Activated CD4-positive, alpha-beta T cell treated with anti-CD3 and anti-CD28 coated beads, Interleukin-2, amount 50 U/mL, for 48 hours (primary cell): ENCODE data around the gene TNFAIP8.

Experiments
- DNase-seq, 2 experiments: peaks; one replicate each; pipeline ENCODE4 v3.0.0-alpha.2; 2020

TNFAIP8 gene

DNA sequence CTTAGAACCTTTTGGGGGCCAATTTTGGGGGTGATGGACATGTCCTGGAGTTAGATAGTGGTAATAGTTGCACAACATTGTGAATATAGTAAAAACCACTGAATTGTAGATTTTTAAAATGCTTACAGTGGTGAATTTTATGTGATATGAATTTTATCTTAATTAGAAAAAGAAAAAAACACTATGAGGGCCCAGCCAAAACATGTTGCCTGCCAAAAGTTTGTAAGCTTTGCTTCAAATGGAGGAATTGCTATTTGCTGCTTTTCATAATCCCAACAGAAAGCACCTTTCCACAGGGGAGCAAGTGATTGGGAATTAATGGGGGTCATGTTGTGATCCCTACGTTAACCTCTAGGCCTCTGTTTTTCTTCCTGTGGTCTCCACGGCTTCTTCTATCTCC is 19.1 kb downstream of the TNFAIP8 start:
- DNase-seq: no peak

DNA sequence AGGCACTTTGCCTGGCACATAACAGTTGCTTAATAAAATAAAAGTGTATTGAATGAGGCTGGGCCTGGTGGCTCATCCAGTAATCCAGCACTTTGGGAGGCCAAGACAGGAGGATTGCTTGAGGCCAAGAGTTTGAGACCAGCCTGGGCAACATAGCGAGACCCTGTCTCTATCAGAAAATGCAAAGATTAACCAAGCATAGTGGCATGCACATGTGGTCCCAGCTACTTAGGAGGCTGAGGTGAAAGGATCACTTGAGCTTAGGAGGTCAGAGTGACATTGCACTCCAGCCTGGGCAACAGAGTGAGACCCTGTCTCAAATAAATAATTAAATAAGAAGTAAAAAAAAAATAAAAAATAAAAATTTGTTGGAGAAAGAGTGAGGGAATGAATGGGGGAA is 21.2 kb downstream of the TNFAIP8 start:
- DNase-seq: no peak

DNA sequence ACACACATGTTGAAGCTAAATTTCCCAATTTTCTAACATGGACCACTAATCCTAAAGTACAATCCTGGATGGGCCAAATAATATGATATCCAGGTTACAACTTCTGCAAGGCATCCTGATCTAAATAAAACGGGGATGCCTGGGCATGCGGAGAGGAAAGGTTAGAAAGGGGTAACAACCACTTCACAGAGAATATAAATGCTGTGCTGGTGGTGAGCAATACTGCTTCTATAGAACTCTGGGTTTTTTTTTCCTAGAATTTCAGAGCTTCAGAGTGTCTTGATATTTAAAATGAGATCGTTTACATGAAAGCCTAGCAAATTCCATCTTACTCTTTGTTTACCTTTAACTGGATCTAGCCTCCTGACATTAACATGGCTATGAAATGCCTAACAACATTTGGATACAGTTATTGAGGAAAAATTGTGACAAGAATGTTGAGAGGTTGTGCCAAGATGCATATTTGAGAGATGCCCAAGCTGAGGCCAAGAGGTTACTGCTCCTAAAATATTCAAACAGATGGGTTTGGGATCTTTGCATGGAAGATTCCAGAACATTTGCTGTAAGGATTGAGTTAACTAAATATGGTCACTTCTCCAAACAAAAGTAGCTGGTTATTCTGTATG is 22.4 kb downstream of the TNFAIP8 start:
- DNase-seq: no peak

DNA sequence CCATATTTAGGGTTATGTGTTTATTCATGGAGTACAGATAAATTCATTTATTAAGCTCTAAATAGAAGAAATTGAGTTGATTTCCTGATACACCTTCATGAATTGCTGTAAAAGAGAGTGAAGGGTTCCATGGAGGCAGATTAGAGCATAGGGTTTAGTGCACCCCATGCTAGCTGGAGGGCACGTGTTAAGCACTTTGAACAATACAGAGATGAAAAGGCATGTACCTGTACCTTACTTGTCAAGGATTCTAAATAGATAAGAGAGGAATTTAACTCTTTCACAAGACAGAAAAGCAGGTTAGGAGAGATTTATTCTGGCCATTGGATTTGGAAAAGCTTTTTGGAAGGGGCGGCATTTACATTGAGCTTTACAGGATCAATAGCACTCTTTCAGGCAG is 23.3 kb downstream of the TNFAIP8 start:
- no peak for DNase-seq

DNA sequence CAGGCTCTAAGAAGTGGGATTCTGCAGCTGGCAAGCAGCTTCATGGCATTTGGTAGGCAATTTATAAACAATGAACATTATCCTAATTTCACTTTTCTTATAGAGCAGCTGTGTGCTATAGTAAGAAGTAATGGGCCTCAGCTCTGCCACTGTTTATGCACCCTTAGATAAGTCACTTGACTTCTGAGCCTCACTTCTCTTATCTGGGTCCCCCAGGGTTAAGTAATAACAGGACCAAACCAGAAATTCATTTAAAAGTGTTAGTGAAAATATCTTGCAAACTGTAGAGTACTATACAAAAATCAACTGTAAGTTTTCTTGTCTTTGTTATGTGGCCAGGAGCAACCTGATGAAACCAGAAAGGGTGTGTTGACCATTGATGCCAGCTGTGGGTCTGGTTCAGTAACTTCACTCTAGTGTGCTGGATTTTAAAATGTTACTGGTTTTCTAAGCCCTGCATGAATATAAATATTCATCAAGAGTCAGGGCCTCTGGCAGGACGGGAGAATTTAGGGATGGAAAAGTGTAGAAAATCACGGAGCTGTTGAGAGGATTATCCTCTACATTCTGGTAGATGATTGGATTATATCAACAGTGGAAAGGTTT is 24.2 kb downstream of the TNFAIP8 start:
- no peak for DNase-seq

DNA sequence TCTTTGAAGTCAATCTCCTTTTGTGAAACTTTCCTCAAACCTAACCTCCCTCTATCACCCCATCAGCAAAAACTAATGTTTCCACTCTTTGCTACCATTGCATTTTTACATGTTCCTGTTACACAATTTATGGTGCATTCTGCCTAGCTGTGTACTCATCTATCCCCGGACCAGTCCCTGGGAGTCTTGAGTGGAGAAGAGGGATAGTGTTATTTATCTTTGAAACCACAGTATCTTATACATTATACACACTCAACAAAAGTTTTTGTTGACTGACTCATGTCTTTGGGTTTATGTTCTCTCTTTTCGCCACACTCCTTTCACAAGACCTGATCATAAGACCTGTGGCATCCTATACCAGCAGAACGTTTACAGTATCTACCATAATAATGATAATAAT is 26.4 kb downstream of the TNFAIP8 start:
- DNase-seq: no peak

DNA sequence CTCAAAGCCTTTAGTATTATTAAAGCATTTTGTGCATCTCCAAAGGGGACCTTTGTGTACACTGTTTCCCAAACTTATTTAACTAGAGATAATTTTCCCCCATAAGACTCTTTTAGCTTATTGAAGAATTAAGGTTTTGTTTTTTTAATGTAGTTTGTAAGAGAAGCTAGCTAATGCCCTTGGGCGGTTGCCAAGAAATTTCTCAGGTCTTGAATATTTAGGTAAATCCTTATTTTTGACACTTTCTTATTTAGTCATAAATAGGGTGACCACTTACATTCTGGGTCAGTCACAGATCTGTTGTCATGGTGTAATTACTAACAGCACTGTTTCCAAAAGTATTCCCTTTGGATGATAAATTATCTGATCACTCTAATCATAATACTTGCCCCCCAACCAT is 27.2 kb downstream of the TNFAIP8 start:
- no peak for DNase-seq

DNA sequence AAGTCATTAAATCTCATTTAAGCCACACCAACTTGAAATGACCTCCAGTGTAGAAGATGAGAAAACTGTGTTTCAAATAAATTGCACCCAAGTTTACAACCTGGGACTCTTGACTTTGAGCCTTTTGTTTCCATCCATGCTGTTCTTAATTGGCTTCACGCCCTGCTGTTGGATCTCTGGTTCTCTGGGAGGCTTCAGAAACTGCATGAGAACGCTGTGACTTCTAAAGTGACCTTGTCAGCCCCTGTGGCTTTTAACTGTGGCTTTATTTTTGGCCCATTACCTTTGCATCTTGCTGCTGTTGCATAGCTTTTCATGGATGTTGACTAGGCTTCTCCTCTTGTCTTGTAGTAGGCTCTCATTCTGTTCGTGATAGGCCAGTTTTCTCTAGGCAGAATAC is 29.3 kb downstream of the TNFAIP8 start:
- no peak for DNase-seq

DNA sequence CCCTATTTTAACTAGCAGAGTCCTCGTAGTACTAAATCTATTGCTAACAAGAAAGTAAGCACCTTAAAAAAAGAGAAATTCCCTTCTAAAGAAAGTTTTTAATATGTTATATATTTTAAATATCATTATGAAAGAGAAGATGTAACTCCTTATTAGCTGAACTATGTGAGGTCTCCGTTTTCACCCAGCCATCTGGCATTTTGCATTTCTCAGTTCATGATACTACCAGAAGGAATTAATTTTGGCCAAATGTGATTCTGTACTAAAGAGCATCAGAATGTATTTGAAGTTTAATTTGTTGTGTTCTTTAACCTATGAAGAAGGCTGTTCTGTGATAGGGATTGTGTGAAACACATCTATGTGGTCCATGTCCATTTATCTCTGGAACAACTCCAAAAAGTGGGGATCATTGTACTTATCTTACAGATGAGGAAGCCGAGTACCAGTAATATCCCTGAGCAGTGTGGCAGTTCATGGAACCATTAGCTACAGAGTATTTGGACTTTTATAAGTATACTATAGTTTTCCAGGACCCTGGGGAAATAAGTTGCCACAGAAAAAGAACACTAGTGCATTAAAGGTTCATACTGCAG is 29.8 kb downstream of the TNFAIP8 start:
- DNase-seq: no peak

DNA sequence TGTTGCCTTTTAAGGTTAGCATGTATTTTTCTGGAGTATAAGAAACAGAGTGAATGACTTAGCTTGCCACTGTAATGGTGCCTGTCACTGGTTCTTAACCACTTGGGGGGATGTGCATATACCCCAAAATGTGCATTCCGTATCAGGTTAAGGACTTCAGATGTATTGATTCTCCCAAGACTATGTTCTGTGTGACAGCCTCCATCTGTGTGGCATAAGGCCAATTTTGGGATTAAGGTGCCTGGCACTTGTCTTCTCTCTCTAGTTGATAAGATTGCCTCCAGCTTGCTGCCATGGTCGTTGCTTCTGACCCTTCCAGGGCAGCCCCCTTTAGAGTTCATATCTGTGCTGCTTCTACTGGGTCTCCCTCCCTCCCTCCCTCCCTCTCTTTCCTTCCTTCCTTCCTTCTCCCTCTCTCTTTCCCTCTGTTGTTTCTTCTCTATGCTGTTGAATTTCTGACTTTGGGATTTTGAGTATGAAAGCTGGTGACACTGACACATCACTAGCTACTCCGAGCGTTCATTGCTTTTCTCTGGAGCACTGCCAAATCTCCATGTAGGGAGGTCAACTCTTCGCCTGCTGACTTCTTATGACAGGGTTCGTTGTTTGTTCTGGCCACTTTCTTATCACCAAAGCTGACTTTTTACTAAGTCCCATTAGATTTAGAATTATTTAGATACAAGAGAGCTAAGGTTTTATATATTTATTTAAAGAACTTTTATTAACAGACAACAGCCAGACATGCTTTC is 31.0 kb downstream of the TNFAIP8 start:
- DNase-seq: no peak

DNA sequence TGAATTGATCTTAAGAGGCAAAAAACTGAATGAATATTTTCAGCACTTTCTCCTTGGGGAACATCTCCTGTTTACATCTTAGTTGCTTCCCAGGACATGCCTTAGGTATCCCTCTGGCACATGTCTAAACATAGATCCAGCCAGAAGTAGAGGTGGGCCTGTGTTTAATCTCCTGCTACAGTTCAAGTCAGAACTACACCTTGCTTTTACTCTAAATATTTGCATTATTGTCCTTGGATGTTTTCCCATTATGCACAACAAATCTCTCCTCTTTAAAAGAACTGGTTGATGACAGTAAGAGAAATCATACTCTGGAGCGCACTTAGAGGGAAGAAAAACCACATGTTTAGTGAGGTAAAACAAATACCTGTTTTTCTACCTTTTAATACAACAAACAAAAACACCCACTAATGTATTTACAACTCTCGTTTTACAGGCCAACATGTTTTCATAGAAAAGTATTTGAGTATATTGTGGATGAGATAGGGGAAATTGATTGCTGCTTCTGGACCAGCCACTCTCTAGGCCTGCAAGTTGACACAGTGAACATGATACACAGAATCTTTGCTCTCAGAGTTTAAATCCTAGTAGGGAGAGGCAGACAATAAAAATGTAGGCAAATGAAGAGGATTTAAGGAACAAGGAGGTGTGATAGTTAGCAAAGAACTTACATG is 32.3 kb downstream of the TNFAIP8 start:
- no peak for DNase-seq

DNA sequence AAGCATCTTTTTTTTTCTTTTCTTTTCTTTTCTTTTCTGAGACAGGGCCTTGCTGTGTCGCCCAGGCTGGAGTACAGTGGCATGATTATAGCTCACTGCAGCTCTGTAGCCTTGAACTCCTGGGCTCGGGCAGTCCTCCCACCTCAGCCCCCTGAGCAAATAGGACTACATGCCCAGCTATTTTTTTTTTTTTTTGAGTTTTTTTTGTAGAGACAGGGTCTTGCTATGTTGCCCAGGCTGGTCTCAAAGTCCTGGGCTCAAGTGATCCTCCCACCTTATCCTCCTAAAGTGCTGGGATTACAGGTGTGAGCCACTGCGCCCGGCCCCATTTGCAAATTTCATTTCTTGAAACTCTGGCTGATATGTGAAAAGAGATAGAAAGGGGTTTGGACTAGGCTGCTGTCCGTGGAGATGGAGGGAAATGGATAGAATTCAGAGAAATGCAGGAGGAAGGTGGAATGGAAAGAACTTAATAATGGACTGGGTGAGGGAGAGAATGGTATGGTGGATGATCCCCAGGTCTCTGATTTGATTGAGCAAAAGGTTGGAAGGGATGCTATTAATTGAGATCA is 32.9 kb downstream of the TNFAIP8 start:
- no peak for DNase-seq

DNA sequence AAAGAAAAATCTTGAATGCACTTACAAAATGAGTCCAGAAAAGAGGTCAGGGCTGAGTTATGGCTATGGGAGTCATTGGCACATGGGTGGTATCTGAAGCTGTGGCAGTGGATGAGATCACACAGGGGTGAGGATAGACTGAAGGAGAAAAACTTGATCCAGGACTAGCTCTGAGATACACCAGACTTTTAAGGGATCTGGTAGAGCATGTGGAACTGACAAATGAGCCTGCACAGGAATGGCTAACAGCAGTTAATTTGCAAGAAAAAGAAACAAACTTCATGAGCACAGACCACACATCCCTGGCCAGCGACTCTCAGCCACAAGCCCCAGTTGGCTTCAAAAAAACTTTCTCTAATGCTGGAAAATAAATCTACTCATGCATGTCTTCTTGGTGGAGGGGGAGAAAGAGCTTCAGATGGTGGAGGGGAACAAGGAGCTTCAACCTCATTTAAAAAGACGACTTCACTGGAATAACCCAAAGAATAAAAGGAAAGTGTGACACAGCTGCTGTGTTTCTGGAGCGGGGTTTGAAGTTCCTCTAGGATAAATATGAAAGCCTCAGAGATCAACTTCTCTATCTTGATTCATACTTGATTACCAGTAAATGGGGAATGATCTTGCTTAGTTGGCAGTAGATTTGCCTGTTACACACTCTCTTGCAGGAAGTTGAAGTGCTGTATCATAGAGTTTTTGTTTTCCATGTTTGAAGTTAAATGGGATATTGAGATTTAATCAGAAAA is 33.6 kb downstream of the TNFAIP8 start:
- DNase-seq: no peak

DNA sequence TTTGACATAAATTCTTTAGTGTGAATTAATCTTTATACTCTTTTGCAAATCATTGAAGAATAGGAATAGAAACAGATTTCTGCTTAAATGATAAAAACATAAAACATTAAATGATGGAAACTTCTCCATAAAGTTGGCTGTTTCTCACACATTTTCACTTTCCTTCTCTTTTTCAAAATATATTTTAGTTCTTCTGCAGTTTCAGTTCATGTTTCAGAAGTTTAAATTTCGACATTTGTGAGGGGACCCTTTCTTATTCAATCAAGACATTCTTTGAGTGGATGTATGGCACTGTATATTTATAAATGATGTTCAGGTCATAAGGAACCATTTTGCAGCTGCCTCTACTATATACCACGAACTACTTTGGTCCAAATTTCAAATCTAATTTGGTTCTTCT is 34.6 kb downstream of the TNFAIP8 start:
- no peak for DNase-seq

DNA sequence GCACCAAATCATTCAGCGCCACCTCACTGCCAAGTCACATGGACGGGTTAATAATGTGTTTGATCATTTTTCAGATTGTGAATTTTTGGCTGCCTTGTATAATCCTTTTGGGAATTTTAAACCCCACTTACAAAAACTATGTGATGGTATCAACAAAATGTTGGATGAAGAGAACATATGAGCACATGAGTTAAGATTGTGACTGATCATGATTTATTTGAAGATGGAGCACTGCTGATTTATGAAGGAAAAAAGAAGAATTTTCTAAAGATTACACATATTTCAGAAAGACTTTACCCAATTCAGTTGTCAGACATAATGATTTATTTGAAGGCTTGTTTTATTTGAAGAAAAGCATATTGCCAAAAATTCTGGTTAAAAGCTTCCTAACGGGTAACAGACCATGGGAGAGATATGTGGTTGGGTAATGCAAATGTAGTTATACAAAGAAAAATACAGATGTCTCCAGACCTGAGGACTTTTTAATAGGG is 37.4 kb downstream of the TNFAIP8 start:
- no peak for DNase-seq

DNA sequence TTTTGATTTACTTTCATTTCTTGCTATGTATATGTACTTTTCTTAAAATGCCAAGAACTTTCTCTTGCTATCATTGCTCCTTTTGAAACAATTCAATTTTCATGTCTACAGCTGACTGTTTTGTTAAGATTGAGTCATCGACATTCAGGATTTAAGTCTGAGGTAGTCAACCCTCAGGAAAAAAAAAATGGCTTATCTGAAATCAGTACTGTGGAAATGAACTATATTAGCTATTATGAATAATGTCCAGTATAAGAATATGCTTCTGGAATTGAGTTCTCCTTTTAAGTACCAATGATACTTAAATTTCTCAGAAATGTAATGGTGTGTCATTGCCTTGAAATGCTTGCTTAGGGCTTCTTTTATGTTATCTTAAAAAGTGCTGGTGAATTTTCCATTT is 37.9 kb downstream of the TNFAIP8 start:
- no peak for DNase-seq

DNA sequence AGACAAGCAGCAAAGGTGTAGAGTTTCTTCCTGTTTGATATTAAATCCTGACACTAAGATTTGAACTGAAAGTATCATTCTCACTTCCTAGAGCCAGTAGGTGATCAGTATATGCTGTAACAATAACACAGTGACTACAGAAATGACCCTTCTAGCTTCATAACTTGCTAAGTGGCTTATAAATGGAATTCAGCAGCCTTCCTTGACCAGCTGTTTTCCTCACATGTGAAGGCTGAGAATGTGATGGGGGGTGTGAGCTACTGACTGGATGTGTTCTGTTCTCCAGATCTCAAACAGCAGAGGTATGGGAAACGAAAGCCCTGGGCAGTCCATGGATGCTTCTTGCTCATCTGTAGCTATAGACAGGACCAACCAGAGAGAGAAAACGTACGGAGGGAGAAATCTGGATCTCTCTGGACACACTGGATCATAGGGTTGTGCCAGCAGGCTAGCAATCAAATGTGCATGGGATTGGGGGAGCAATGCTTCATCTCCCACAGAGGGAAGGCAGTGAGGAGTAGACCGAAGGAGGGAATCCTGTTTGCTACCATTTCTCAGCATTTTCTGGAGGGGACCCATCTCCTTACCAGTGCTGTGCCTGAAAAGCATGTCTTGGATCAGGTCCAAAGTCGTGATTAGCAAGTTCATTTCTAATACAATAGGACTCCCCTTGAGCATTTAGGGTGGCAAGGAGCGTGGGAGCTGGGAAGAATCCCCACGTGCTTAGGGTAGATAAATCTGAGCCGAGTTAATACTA is 39.4 kb downstream of the TNFAIP8 start:
- DNase-seq: no peak

DNA sequence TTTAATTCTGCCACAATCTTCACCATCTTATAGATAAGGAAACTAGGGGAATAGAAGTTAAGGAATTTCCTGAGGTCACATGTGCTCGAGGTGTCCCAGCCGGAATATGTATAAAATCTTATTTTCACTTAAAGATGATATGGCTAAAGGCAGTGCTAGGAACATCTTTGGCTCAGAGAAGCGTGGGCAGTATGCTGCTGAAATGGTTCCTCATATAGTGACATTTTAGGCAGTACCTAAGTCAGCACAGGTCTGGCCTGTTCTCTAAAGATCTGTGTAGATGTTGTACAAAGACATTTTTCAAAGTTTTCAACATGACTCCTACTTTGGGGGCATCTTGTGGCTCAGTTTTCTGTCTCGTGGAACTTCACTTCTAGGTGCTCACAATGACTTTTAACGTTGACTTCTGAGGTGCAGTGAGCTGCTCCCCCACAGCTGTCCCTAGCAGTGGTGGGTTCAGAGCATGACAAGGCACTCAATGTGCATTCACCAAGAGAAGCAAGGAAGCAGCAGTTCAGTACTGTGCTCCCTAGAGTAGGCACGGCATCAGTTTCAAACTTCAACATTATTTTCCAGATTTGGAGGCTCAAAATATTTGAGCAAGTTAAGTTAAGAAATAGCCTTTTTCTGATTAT is 40.3 kb downstream of the TNFAIP8 start:
- DNase-seq: no peak

DNA sequence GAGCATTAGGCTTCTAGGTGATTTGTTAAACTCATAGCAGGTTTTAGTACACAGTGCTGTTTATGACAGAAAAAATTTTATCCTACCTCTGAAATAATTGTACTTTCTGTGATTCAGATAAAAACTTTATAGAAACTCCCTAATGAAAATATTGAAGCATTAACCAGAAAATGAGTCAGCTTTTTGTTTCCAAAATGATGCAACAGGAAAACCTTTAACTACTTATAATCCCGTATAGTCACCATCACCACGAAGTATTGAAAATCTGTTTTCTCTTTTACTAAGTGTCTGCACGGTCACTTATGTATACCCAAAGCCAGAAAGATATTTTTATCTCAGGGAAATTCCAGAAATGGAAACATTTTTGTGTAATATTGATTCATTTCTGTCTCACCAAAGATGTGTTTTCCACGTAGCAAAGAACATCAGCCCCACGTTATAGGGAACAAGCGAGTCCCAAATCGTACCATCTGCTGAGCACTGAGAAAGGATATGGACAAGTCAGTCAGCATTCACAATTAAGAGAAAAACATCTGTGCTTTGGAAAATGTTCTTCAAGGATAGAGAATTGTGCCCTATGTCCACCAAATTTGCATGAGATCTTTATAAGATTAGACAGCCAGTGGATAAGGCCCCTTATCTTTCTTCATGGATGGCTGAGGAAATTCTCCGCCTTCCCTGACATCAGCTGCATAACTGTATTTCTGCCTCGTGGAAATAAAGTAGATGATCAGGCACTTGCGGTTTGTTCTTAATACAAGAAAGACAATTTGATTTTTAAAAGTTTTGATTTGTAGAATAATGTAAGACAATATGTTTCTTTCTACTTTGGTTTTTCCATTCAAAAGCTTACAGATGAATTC is 41.9 kb downstream of the TNFAIP8 start:
- DNase-seq: peak in 1 of 2 experiments; percentile 44
